Neural progenitor cell (in vitro differentiated cells): ENCODE data around the gene GFOD1. TPM values are rescaled to one million over a fixed set of nuclear protein-coding genes. Genes with fewer than 3 reads are reported as not detected.

ENCODE experiments used
- DNase-seq: peaks from one replicate; pipeline ENCODE4 v3.0.0-alpha.2; 2016; ENCODE audit warnings: low spot score
- H2AFZ ChIP-seq: fragments of 200-600 bp; sonication (generic); replicated peaks from 2 replicates; pipeline ENCODE4 v1.6.1; 2016; ENCODE audit warnings: antibody characterized with exemption
- H3F3A ChIP-seq: fragments of 200-600 bp; sonication (generic); 2 replicates; pipeline ENCODE4 v1.6.1; 2016; ENCODE audit warnings: antibody characterized with exemption, low read depth
- H3K27ac ChIP-seq: fragments of 200-600 bp; sonication (generic); 2 replicates; pipeline ENCODE4 v1.5.1; 2016; ENCODE audit warnings: mild to moderate bottlenecking
- H3K27me3 ChIP-seq: fragments of 200-600 bp; sonication (generic); 2 replicates; pipeline ENCODE4 v1.6.1; 2016; ENCODE audit warnings: mild to moderate bottlenecking, moderate library complexity
- H3K36me3 ChIP-seq: fragments of 200-600 bp; sonication (generic); 2 replicates; pipeline ENCODE4 v1.5.1; 2016
- H3K4me1 ChIP-seq: fragments of 200-600 bp; sonication (generic); 2 replicates; pipeline ENCODE4 v1.6.1; 2016; ENCODE audit warnings: mixed run types
- H3K4me2 ChIP-seq: fragments of 200-600 bp; sonication (generic); 2 replicates; pipeline ENCODE4 v1.6.1; 2016
- H3K4me3 ChIP-seq: fragments of 200-600 bp; sonication (generic); 2 replicates; pipeline ENCODE4 v1.5.1; 2016
- H3K79me2 ChIP-seq: fragments of 200-600 bp; sonication (generic); 2 replicates; pipeline ENCODE4 v1.6.1; 2016; ENCODE audit warnings: low read depth
- H3K9ac ChIP-seq: fragments of 200-600 bp; sonication (generic); 2 replicates; pipeline ENCODE4 v1.6.1; 2016
- H3K9me3 ChIP-seq: fragments of 200-600 bp; sonication (generic); 2 replicates; pipeline ENCODE4 v1.5.1; 2016; ENCODE audit warnings: low read depth
- H4K20me1 ChIP-seq: fragments of 200-600 bp; sonication (generic); 2 replicates; pipeline ENCODE4 v1.6.1; 2016; ENCODE audit warnings: low read depth
- H3K27ac Mint-ChIP-seq: 3 replicates; pipeline ENCODE4 v1.8.0; 2021; ENCODE audit warnings: mixed read lengths
- H3K27me3 Mint-ChIP-seq: 2 replicates; pipeline ENCODE4 v1.8.0; 2022; ENCODE audit warnings: low read depth, mild to moderate bottlenecking, inconsistent platforms, moderate library complexity, mixed read lengths; ENCODE audit not compliant: insufficient read depth
- H3K36me3 Mint-ChIP-seq: 3 replicates; pipeline ENCODE4 v1.8.0; 2021; ENCODE audit warnings: mixed read lengths
- H3K4me1 Mint-ChIP-seq: 3 replicates; pipeline ENCODE4 v1.8.0; 2021; ENCODE audit warnings: mixed read lengths
- H3K4me3 Mint-ChIP-seq: 3 replicates; pipeline ENCODE4 v1.8.0; 2021; ENCODE audit warnings: mild to moderate bottlenecking, moderate library complexity, mixed read lengths
- H3K9me3 Mint-ChIP-seq: 3 replicates; pipeline ENCODE4 v1.8.0; 2020; ENCODE audit warnings: mixed read lengths
- EZH2 ChIP-seq: fragments of 200-600 bp; sonication (generic); IDR thresholded peaks from 2 replicates; pipeline ENCODE4 v1.6.1; 2017; ENCODE audit warnings: antibody characterized with exemption, mild to moderate bottlenecking, moderate library complexity
- EZH2phosphoT487 ChIP-seq: fragments of 200-600 bp; sonication (generic); IDR thresholded peaks from 2 replicates; pipeline ENCODE4 v1.6.1; 2017; ENCODE audit warnings: antibody characterized with exemption
- total RNA-seq: library from RNA; depleted of rRNA; stranded (reverse); fragments of >200 nt; gene quantifications from 2 replicates; pipeline ENCODE4 v1.2.3, GENCODE V29; 2015; ENCODE audit warnings: low replicate concordance
- TF ChIP-seq, protein P1 (sequence below): fragments of 200-600 bp; sonication (generic); IDR thresholded peaks from 2 replicates; pipeline ENCODE4 v1.5.1; 2017; ENCODE audit warnings: antibody characterized with exemption, mild to moderate bottlenecking

Gene GFOD1
- total RNA-seq, 1 donor from 2014 or later = 1.8 TPM

DNA sequence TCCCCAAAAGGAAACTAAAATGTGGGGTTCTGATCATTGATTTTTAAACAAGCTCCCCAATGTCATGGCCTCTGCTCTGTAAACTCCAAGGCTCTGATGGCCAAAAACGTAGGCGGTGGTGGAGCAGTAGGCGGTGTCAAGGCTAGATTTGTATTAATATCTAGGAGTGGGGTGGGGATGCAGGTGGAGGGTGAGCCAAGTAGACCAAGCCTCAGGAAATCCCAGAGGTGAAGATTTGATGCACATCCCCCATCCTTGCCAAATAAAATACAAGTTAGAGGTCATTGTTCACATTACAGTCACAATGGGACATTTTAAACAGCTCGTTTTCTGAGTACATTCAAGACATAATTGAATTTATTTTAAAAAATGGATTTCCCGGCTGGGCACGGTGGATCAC is 128.1 kb downstream of the GFOD1 start:
- no peak overlapping the region for H3K4me2 ChIP-seq
- H3K9me3 ChIP-seq = no peaks in the 10 kb centered on the region
- H3K36me3 ChIP-seq = no peaks in the 10 kb centered on the region
- no peak overlapping the region for H3K9ac ChIP-seq
- H4K20me1 ChIP-seq = no peaks in the 10 kb centered on the region
- H3F3A ChIP-seq = peaks cover 9% of the 10 kb centered on the region
- Mint-ChIP-seq H3K9me3 (no peaks in the 10 kb centered on the region), H3K36me3 (no peaks in the 10 kb centered on the region), H3K4me3 (no peak overlapping the region), H3K4me1 (peaks cover 46% of the 10 kb centered on the region), H3K27ac (no peak overlapping the region), H3K27me3 (no peaks in the 10 kb centered on the region)
- no peak overlapping the region for H2AFZ ChIP-seq
- no peak overlapping the region for H3K27ac ChIP-seq
- no peak for DNase-seq
- H3K27me3 ChIP-seq = no peaks in the 10 kb centered on the region
- H3K79me2 ChIP-seq = no peaks in the 10 kb centered on the region
- H3K4me1 ChIP-seq = peaks cover 30% of the 10 kb centered on the region
- no peak for TF ChIP-seq EZH2phosphoT487
- no peak for TF ChIP-seq EZH2
- TF ChIP-seq, protein P1, sequence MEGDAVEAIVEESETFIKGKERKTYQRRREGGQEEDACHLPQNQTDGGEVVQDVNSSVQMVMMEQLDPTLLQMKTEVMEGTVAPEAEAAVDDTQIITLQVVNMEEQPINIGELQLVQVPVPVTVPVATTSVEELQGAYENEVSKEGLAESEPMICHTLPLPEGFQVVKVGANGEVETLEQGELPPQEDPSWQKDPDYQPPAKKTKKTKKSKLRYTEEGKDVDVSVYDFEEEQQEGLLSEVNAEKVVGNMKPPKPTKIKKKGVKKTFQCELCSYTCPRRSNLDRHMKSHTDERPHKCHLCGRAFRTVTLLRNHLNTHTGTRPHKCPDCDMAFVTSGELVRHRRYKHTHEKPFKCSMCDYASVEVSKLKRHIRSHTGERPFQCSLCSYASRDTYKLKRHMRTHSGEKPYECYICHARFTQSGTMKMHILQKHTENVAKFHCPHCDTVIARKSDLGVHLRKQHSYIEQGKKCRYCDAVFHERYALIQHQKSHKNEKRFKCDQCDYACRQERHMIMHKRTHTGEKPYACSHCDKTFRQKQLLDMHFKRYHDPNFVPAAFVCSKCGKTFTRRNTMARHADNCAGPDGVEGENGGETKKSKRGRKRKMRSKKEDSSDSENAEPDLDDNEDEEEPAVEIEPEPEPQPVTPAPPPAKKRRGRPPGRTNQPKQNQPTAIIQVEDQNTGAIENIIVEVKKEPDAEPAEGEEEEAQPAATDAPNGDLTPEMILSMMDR = no peak
- H3K4me3 ChIP-seq = no peak overlapping the region

DNA sequence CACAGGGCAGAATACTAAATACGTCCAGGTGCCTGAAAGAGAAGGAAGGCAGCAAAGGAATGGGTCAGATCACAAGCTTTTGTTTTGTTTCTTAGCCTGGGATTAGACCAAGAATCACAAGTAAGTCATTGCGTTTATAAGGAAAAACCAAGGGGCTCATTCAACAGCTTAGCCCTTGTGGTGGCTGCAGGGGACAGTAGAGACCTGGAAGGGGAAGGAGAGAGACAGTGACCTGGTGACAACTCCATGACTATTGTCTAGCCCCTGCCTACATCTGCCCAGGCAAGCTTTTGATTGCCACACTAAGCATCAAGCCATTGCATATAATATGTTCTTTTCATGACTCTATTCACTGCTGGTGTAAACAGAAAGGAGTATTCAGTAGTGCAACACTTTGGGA is 128.9 kb downstream of the GFOD1 start:
- H3K4me1 Mint-ChIP-seq = peaks cover 39% of the 10 kb centered on the region
- TF ChIP-seq EZH2 = no peak
- TF ChIP-seq, protein P1 = peak; percentile 36
- H3K9me3 Mint-ChIP-seq = no peaks in the 10 kb centered on the region
- Histone ChIP-seq H3K4me1 (peaks cover 26% of the 10 kb centered on the region), H3K27ac (no peak overlapping the region), H3K36me3 (no peaks in the 10 kb centered on the region), H4K20me1 (no peaks in the 10 kb centered on the region), H3F3A (peaks cover 13% of the 10 kb centered on the region), H3K4me3 (no peak overlapping the region), H3K9me3 (no peaks in the 10 kb centered on the region), H3K4me2 (peak overlapping the region; percentile 47), H3K27me3 (no peaks in the 10 kb centered on the region), H2AFZ (no peak overlapping the region), H3K9ac (no peak overlapping the region), H3K79me2 (no peaks in the 10 kb centered on the region)
- H3K4me3 Mint-ChIP-seq = no peak overlapping the region
- H3K36me3 Mint-ChIP-seq = no peaks in the 10 kb centered on the region
- peak; percentile 65 for DNase-seq
- no peaks in the 10 kb centered on the region for H3K27me3 Mint-ChIP-seq
- H3K27ac Mint-ChIP-seq = peak overlapping the region; percentile 81

DNA sequence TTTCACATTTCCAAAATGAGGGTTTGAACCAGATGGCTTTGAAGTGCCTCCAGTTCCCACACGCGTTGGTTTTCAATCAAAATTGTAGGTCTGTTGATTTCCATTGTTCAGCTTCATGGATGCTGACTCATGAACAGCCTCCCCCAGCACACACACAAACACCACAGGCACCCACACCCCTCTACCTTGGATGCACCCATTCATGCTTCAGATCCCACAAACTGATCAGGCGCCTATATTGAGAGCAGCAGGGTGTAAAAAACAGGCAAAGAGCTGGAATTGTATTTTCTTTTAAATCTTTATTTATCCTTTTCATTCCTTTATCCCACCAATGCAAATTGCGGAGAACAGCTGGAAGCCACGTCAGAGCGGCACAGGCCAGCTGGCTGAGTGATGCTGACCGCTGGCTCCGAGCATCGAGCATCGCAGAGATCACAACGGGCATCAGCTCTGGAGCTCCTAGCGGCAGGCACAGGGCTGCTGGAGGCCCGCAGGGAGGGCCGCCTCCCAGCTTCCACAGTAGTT is 129.8 kb downstream of the GFOD1 start:
- no peaks in the 10 kb centered on the region for H3K79me2 ChIP-seq
- no peaks in the 10 kb centered on the region for H4K20me1 ChIP-seq
- Mint-ChIP-seq H3K4me3 (no peak overlapping the region), H3K4me1 (peaks cover 34% of the 10 kb centered on the region), H3K27me3 (no peaks in the 10 kb centered on the region), H3K27ac (peak overlapping the region; percentile 13), H3K36me3 (no peaks in the 10 kb centered on the region), H3K9me3 (no peaks in the 10 kb centered on the region)
- no peak overlapping the region for H3K9ac ChIP-seq
- TF ChIP-seq, protein P1 = peak; percentile 13
- no peak for TF ChIP-seq EZH2
- no peak overlapping the region for H3K4me3 ChIP-seq
- no peak overlapping the region for H3K27ac ChIP-seq
- peak; percentile 70 for DNase-seq
- H3K36me3 ChIP-seq = no peaks in the 10 kb centered on the region
- no peaks in the 10 kb centered on the region for H3K9me3 ChIP-seq
- H3F3A ChIP-seq = peaks cover 17% of the 10 kb centered on the region
- H3K27me3 ChIP-seq = no peaks in the 10 kb centered on the region
- H2AFZ ChIP-seq = no peak overlapping the region
- H3K4me2 ChIP-seq = peak overlapping the region; percentile 47
- H3K4me1 ChIP-seq = peaks cover 20% of the 10 kb centered on the region
